Neural cell (in vitro differentiated cells): ENCODE results near the gene MOCS1. TPM values are rescaled to one million over a fixed set of nuclear protein-coding genes. Genes with fewer than 3 reads are reported as not detected.

Experiments
- H2AFZ ChIP-seq: fragments of 200-600, 300-800 bp; sonication (generic), shearing (Covaris generic); 2 replicates; pipeline ENCODE4 v1.6.0; 2014; ENCODE audit warnings: low read depth, mild to moderate bottlenecking, antibody characterized with exemption, low read length, moderate library complexity
- H3F3A ChIP-seq: fragments of 200-600 bp; shearing (Covaris generic); 2 replicates; pipeline ENCODE4 v1.6.1; 2016; ENCODE audit warnings: mild to moderate bottlenecking, moderate library complexity, mixed read lengths, antibody characterized with exemption, low read length; ENCODE audit not compliant: insufficient read depth, poor library complexity, severe bottlenecking
- H3K27ac ChIP-seq: fragments of 200-600, 300-800 bp; sonication (generic), shearing (Covaris generic); 2 replicates; pipeline ENCODE4 v1.5.1; 2014; ENCODE audit warnings: mild to moderate bottlenecking, low read length, moderate library complexity
- H3K27me3 ChIP-seq: fragments of 300-800, 200-600 bp; sonication (generic), shearing (Covaris generic); 2 replicates; pipeline ENCODE4 v1.6.0; 2014; ENCODE audit warnings: mild to moderate bottlenecking, low read depth, low read length, moderate library complexity; ENCODE audit not compliant: insufficient read depth
- H3K36me3 ChIP-seq: fragments of 300-800, 200-600 bp; sonication (generic), shearing (Covaris generic); 2 replicates; pipeline ENCODE4 v1.5.1; 2014; ENCODE audit warnings: mild to moderate bottlenecking, antibody characterized with exemption, low read length, moderate library complexity; ENCODE audit not compliant: insufficient read depth
- H3K4me2 ChIP-seq: fragments of 300-800, 200-600 bp; sonication (generic), shearing (Covaris generic); 2 replicates; pipeline ENCODE4 v1.6.0; 2014; ENCODE audit warnings: mild to moderate bottlenecking, low read length
- H3K4me3 ChIP-seq: fragments of 300-800, 200-600 bp; sonication (generic), shearing (Covaris generic); 2 replicates; pipeline ENCODE4 v1.5.1; 2014; ENCODE audit warnings: mild to moderate bottlenecking, low read length, moderate library complexity
- H3K79me2 ChIP-seq: fragments of 200-600 bp; shearing (Covaris generic); replicated peaks from 2 replicates; pipeline ENCODE4 v1.6.0; 2014; ENCODE audit warnings: mild to moderate bottlenecking, low read length, moderate library complexity; ENCODE audit not compliant: insufficient read depth
- H3K9ac ChIP-seq: fragments of 300-800, 200-600 bp; sonication (generic), shearing (Covaris generic); 2 replicates; pipeline ENCODE4 v1.6.1; 2016; ENCODE audit warnings: mild to moderate bottlenecking, low read length, mixed read lengths
- H3K9me2 ChIP-seq: fragments of 200-600 bp; shearing (Covaris generic); 2 replicates; pipeline ENCODE4 v1.6.1; 2016; ENCODE audit warnings: mild to moderate bottlenecking, low read length, mixed read lengths; ENCODE audit not compliant: insufficient read depth
- H3K9me3 ChIP-seq: fragments of 200-600, 300-800 bp; sonication (generic), shearing (Covaris generic); 2 replicates; pipeline ENCODE4 v1.6.1; 2016; ENCODE audit warnings: mild to moderate bottlenecking, mixed run types, low read length, moderate library complexity, mixed read lengths
- H4K20me1 ChIP-seq: fragments of 200-600 bp; shearing (Covaris generic); 2 replicates; pipeline ENCODE4 v1.6.1; 2016; ENCODE audit warnings: mild to moderate bottlenecking, mixed run types; ENCODE audit not compliant: insufficient read depth
- CTCF ChIP-seq: fragments of 450-650 bp; IDR thresholded peaks from 2 replicates; pipeline ENCODE4 v1.5.1; 2014; ENCODE audit warnings: antibody characterized with exemption, mild to moderate bottlenecking, moderate library complexity; ENCODE audit not compliant: poor library complexity, severe bottlenecking
- EP300 ChIP-seq: fragments of 450-650 bp; conservative IDR thresholded peaks from 2 replicates; pipeline ENCODE4 v1.6.1; 2014; ENCODE audit warnings: antibody characterized with exemption, mild to moderate bottlenecking, moderate library complexity; ENCODE audit not compliant: poor library complexity, severe bottlenecking
- EZH2 ChIP-seq: fragments of 200-600, 300-800 bp; shearing (Covaris generic), sonication (generic); IDR thresholded peaks from 2 replicates; pipeline ENCODE4 v1.6.1; 2014; ENCODE audit warnings: antibody characterized with exemption, low read length, borderline replicate concordance, mild to moderate bottlenecking; ENCODE audit not compliant: insufficient read depth, poor library complexity, severe bottlenecking
- MXI1 ChIP-seq: fragments of 450-650 bp; conservative IDR thresholded peaks from 2 replicates; pipeline ENCODE4 v1.6.1; 2014; ENCODE audit warnings: antibody characterized with exemption, mild to moderate bottlenecking; ENCODE audit not compliant: poor library complexity, severe bottlenecking
- POLR2AphosphoS5 ChIP-seq: IDR thresholded peaks from 2 replicates; pipeline ENCODE4 v1.6.1; 2012
- RAD21 ChIP-seq: fragments of 450-650 bp; conservative IDR thresholded peaks from 2 replicates; pipeline ENCODE4 v1.6.1; 2014; ENCODE audit warnings: antibody characterized with exemption, mild to moderate bottlenecking, moderate library complexity
- REST ChIP-seq: IDR thresholded peaks from 2 replicates; pipeline ENCODE4 v1.6.1; 2012; ENCODE audit warnings: borderline replicate concordance
- SMC3 ChIP-seq: fragments of 450-650 bp; conservative IDR thresholded peaks from 2 replicates; pipeline ENCODE4 v1.6.1; 2014; ENCODE audit warnings: antibody characterized with exemption, mild to moderate bottlenecking, moderate library complexity; ENCODE audit not compliant: poor library complexity
- TAF1 ChIP-seq: IDR thresholded peaks from 2 replicates; pipeline ENCODE4 v1.6.1; 2012; ENCODE audit warnings: low read depth
- polyA plus RNA-seq: library from polyadenylated mRNA; depleted of rRNA; stranded (reverse); fragments of >200 nt; gene quantifications from 2 replicates; pipeline ENCODE4 v1.2.3, GENCODE V29; 2014

Gene MOCS1
- polyA plus RNA-seq, 1 donor from 2014 or later, result 4.6 TPM

- Histone ChIP-seq H3K9ac (no peak overlapping the region), H3K4me3 (no peak overlapping the region), H3K79me2 (no peaks in the 10 kb centered on the region), H4K20me1 (no peaks in the 10 kb centered on the region), H2AFZ (no peak overlapping the region), H3F3A (no peaks in the 10 kb centered on the region), H3K4me2 (no peak overlapping the region), H3K36me3 (no peaks in the 10 kb centered on the region), H3K27me3 (no peaks in the 10 kb centered on the region), H3K9me3 (no peaks in the 10 kb centered on the region), H3K9me2 (no peaks in the 10 kb centered on the region), H3K27ac (no peak overlapping the region)
- TF ChIP-seq REST, result no peak
- TF ChIP-seq SMC3, result no peak
- TF ChIP-seq RAD21, result no peak
- TF ChIP-seq EP300, result no peak
- TF ChIP-seq POLR2AphosphoS5, result no peak
- TF ChIP-seq EZH2, result no peak
- TF ChIP-seq CTCF, result no peak
- TF ChIP-seq MXI1, result no peak
- no peak for TF ChIP-seq TAF1
Measured at GRCh38 chr6:39870950-39871349, 63.3 kb downstream of the MOCS1 start.

GRCh38 chr6:39867592-39867991 lies 66.7 kb downstream of the MOCS1 start:
- Histone ChIP-seq H3K9me2 (no peaks in the 10 kb centered on the region), H3K4me2 (no peak overlapping the region), H3K36me3 (no peaks in the 10 kb centered on the region), H3F3A (no peaks in the 10 kb centered on the region), H3K79me2 (no peaks in the 10 kb centered on the region), H2AFZ (no peak overlapping the region), H4K20me1 (no peaks in the 10 kb centered on the region), H3K9me3 (no peaks in the 10 kb centered on the region), H3K27ac (no peak overlapping the region), H3K4me3 (no peak overlapping the region), H3K9ac (no peak overlapping the region), H3K27me3 (no peaks in the 10 kb centered on the region)
- no peak for TF ChIP-seq MXI1
- TF ChIP-seq EP300, result no peak
- no peak for TF ChIP-seq EZH2
- no peak for TF ChIP-seq RAD21
- no peak for TF ChIP-seq SMC3
- no peak for TF ChIP-seq POLR2AphosphoS5
- TF ChIP-seq TAF1, result no peak
- no peak for TF ChIP-seq CTCF
- TF ChIP-seq REST, result no peak
